Body of pancreas (tissue), 4 donors: Measurements from ENCODE around the gene UBE2M.

ENCODE experiments used
- POLR2A ChIP-seq, 3 donors: fragments of 450-650 bp; IDR thresholded peaks; one replicate each; pipeline ENCODE4 v1.6.1; 2016; ENCODE audit warnings: antibody characterized with exemption in 3 of 3, mild to moderate bottlenecking in 2 of 3
- TF ChIP-seq, protein P1 (sequence below), 7 experiments: fragments of 450-650 bp in 4 of 7; fragments of 200-600 bp in 3 of 7; sonication (generic) in 3 of 7; IDR thresholded peaks; one replicate each; pipeline ENCODE4 v1.5.1; 2016 to 2019; ENCODE audit warnings: antibody characterized with exemption in 7 of 7

DNA sequence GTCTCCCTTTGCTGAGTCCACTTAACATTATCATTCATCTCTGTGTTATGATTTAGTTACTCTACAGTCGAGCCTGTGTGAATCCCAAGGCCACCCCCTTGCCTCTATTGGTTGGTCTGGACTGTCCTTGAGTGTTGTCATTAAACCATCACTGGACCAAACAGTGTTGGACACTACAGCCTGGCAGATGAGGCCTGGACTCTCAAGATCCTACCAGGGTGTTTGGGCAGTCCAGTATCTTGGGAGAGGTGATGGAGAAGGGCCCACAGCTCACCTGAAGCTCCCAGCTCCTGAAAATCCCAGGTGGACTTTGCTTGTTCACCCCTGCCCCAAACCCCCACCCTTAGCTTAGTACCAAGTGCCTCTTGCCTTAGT lies 7.3 kb downstream of the UBE2M start:
- TF ChIP-seq, protein P1, sequence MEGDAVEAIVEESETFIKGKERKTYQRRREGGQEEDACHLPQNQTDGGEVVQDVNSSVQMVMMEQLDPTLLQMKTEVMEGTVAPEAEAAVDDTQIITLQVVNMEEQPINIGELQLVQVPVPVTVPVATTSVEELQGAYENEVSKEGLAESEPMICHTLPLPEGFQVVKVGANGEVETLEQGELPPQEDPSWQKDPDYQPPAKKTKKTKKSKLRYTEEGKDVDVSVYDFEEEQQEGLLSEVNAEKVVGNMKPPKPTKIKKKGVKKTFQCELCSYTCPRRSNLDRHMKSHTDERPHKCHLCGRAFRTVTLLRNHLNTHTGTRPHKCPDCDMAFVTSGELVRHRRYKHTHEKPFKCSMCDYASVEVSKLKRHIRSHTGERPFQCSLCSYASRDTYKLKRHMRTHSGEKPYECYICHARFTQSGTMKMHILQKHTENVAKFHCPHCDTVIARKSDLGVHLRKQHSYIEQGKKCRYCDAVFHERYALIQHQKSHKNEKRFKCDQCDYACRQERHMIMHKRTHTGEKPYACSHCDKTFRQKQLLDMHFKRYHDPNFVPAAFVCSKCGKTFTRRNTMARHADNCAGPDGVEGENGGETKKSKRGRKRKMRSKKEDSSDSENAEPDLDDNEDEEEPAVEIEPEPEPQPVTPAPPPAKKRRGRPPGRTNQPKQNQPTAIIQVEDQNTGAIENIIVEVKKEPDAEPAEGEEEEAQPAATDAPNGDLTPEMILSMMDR (IDR thresholded peaks at IDR 0.05) = no peak
- no peak for TF ChIP-seq POLR2A (IDR thresholded peaks at IDR 0.05)
